ENCODE results near the gene NEDD4L. TPM values are rescaled to one million over a fixed set of nuclear protein-coding genes. Genes with fewer than 3 reads are reported as not detected.

Gene NEDD4L
- total and polyA plus RNA-seq, 10 of the 15 experiments (the other 5 are each of a cell fraction or from before 2014, with no cell fraction given): 7.4 to 24.0 (median 17.7) TPM

GRCh38 chr18:58309610-58310239 is 265.7 kb downstream of the NEDD4L start:
- no peaks in the 10 kb centered on the region for H4K20me1 ChIP-seq (ENCODE audit: control insufficient read depth, insufficient read depth)
- ChIA-PET RAD21 (ENCODE audit: unreplicated experiment) (no interaction called here), SMC1A (ENCODE audit: uncharacterized antibody, unreplicated experiment) (interaction anchor here (1.9 kb wide), 1 partner anchor 8 kb away, joined by 19 read pairs; no protein-coding TSS in a partner anchor), CTCF (interaction anchor here (1.4 kb wide), 1 partner anchor 128 kb away, joined by 4 read pairs; no protein-coding TSS in a partner anchor), POLR2A (no interaction called here)
- FAIRE-seq: no peak
- no TSS peak for BruUV-seq (replicated peaks)
- H2AFZ ChIP-seq (ENCODE audit: control insufficient read depth, low read depth, low read length): no peak overlapping the region
- intact Hi-C loops (cut with micrococcal nuclease; ENCODE audit: unreplicated experiment) (no loop called here), in situ Hi-C loops (cut with MboI) (no loop called here)
- H3K36me3 ChIP-seq (ENCODE audit: control insufficient read depth in 2 of 2, insufficient read depth in 2 of 2, low read length in 1 of 2): no peaks in the 10 kb centered on the region
- no peak for DNase-seq (ENCODE audit: low read depth, low spot score)
- H3K79me2 ChIP-seq (ENCODE audit: control insufficient read depth, insufficient read depth, low read length): no peaks in the 10 kb centered on the region
- H3K9me3 ChIP-seq (replicated peaks; ENCODE audit: control insufficient read depth, insufficient read depth, low read length): peaks cover 9% of the 10 kb centered on the region
- H3K4me2 ChIP-seq (ENCODE audit: control insufficient read depth, insufficient read depth): no peak overlapping the region
- H3K27me3 ChIP-seq (replicated peaks in 1 of 2; ENCODE audit: control insufficient read depth in 2 of 2, insufficient read depth in 2 of 2, low read length in 1 of 2): no peaks in the 10 kb centered on the region
- ATAC-seq: peak; percentile 28; the same call in 2 of the 3 replicates
- no peak overlapping the region for H3K27ac ChIP-seq (ENCODE audit: control insufficient read depth, insufficient read depth)
- peaks cover 17% of the 10 kb centered on the region for H3K4me1 ChIP-seq (ENCODE audit: control insufficient read depth, insufficient read depth, low read length)
- 71% methylated on average over 7 of the region's 7 CpGs for WGBS (ENCODE audit: insufficient coverage, insufficient replicate concordance, low lambda C conversion rate, missing lambda C conversion rate)
- H3K4me3 ChIP-seq: no peak overlapping the region
- no peak overlapping the region for H3K9ac ChIP-seq (ENCODE audit: control insufficient read depth, insufficient read depth, low read length)
- TF ChIP-seq ZNF592 (IDR thresholded peaks at IDR 0.05) (no peak), RCOR1 (conservative IDR thresholded peaks at IDR 0.05; ENCODE audit: low read depth, low read length) (no peak), PML (IDR thresholded peaks at IDR 0.05; ENCODE audit: low read length) (no peak), CBX5 (IDR thresholded peaks at IDR 0.05; ENCODE audit: low read depth) (no peak), ZNF207 (IDR thresholded peaks at IDR 0.05; ENCODE audit: borderline replicate concordance) (no peak), HSF1 (IDR thresholded peaks at IDR 0.05; ENCODE audit: low read depth, low read length) (no peak), CHD4 (IDR thresholded peaks at IDR 0.05) (no peak), ZNF384 (IDR thresholded peaks at IDR 0.05; ENCODE audit: borderline replicate concordance, low read depth, low read length) (no peak), PBX3 (IDR thresholded peaks at IDR 0.05; ENCODE audit: insufficient replicate concordance, low read depth, low read length) (no peak), POLR2AphosphoS5 (IDR thresholded peaks at IDR 0.05; ENCODE audit: low read length) (no peak)
- TF ChIP-seq, protein P1, sequence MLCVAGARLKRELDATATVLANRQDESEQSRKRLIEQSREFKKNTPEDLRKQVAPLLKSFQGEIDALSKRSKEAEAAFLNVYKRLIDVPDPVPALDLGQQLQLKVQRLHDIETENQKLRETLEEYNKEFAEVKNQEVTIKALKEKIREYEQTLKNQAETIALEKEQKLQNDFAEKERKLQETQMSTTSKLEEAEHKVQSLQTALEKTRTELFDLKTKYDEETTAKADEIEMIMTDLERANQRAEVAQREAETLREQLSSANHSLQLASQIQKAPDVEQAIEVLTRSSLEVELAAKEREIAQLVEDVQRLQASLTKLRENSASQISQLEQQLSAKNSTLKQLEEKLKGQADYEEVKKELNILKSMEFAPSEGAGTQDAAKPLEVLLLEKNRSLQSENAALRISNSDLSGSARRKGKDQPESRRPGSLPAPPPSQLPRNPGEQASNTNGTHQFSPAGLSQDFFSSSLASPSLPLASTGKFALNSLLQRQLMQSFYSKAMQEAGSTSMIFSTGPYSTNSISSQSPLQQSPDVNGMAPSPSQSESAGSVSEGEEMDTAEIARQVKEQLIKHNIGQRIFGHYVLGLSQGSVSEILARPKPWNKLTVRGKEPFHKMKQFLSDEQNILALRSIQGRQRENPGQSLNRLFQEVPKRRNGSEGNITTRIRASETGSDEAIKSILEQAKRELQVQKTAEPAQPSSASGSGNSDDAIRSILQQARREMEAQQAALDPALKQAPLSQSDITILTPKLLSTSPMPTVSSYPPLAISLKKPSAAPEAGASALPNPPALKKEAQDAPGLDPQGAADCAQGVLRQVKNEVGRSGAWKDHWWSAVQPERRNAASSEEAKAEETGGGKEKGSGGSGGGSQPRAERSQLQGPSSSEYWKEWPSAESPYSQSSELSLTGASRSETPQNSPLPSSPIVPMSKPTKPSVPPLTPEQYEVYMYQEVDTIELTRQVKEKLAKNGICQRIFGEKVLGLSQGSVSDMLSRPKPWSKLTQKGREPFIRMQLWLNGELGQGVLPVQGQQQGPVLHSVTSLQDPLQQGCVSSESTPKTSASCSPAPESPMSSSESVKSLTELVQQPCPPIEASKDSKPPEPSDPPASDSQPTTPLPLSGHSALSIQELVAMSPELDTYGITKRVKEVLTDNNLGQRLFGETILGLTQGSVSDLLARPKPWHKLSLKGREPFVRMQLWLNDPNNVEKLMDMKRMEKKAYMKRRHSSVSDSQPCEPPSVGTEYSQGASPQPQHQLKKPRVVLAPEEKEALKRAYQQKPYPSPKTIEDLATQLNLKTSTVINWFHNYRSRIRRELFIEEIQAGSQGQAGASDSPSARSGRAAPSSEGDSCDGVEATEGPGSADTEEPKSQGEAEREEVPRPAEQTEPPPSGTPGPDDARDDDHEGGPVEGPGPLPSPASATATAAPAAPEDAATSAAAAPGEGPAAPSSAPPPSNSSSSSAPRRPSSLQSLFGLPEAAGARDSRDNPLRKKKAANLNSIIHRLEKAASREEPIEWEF (IDR thresholded peaks at IDR 0.05; ENCODE audit: insufficient replicate concordance, low read depth, low read length): no peak
